ENCODE results near the gene CALML3.

DNA sequence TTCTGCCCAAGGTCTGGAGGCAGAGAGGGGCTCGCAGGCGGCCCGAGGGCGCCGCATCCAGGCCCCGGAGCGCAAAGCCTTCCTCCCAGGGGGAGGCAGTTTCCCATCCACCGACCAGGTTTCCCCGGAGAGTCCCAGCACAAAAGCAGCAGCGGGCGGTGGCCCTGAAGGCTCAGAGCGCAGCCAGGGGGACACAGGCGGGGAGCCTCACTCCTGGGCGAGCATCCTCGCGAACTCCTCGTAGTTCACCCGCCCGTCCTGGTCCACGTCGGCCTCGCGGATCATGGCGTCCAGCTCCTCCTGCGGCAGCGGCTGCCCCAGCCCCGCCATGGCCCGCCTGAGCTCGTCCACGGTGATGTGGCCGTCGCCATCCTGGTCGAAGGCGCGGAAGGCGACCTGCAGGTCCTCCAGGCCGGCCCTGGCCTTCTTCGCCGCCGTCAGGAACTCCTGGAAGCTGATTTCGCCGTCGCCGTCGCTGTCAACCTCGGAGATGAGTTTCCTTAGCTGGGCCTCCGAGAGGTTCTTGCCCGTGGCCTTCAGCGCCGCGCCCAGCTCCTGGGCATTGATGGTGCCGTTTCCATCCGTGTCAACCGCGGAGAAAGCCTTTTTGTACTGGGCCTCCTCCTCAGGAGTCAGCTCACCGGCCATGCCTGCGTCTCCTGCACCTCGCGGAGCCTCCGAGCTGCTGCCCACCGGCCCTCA is 25.8 kb upstream of the CALML3 start:
- TF ChIP-seq CTCF (conservative IDR thresholded peaks at IDR 0.05; ENCODE audit: low read depth, low read length) (no peak), EZH2 (IDR thresholded peaks at IDR 0.05; ENCODE audit: borderline replicate concordance, low read depth, low read length, poor library complexity, severe bottlenecking) (no peak)

Measured in A673 (cell line).